ENCODE data around the gene PAF1.

GRCh38 chr19:39385629-39386411, 5.1 kb downstream of the PAF1 start:
- TF ChIP-seq POLR2A (IDR thresholded peaks at IDR 0.05), result no peak
- TF ChIP-seq, protein P1, sequence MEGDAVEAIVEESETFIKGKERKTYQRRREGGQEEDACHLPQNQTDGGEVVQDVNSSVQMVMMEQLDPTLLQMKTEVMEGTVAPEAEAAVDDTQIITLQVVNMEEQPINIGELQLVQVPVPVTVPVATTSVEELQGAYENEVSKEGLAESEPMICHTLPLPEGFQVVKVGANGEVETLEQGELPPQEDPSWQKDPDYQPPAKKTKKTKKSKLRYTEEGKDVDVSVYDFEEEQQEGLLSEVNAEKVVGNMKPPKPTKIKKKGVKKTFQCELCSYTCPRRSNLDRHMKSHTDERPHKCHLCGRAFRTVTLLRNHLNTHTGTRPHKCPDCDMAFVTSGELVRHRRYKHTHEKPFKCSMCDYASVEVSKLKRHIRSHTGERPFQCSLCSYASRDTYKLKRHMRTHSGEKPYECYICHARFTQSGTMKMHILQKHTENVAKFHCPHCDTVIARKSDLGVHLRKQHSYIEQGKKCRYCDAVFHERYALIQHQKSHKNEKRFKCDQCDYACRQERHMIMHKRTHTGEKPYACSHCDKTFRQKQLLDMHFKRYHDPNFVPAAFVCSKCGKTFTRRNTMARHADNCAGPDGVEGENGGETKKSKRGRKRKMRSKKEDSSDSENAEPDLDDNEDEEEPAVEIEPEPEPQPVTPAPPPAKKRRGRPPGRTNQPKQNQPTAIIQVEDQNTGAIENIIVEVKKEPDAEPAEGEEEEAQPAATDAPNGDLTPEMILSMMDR (IDR thresholded peaks at IDR 0.05), result no peak
- TF ChIP-seq POLR2AphosphoS5 (IDR thresholded peaks at IDR 0.05), result no peak

All from gastroesophageal sphincter (tissue), 3 donors.